Duodenal mucosa (tissue), 2 donors: ENCODE results near the gene OR5D13.

Experiments
- H3K27ac ChIP-seq: one replicate; pipeline ENCODE4 v1.7.0; 2013; ENCODE audit warnings: low read depth, low read length
- H3K27me3 ChIP-seq, 2 donors: one replicate each; pipeline ENCODE4 v1.7.0; 2013; ENCODE audit warnings: low read length in 2 of 2, control low read depth in 1 of 2; ENCODE audit not compliant: insufficient read depth in 2 of 2, control insufficient read depth in 1 of 2
- H3K36me3 ChIP-seq, 2 donors: one replicate each; pipeline ENCODE4 v1.7.0; 2013; ENCODE audit warnings: low read length in 2 of 2, control low read depth in 1 of 2; ENCODE audit not compliant: insufficient read depth in 2 of 2, control insufficient read depth in 1 of 2
- H3K4me1 ChIP-seq, 2 donors: one replicate each; pipeline ENCODE4 v1.7.0; 2013; ENCODE audit warnings: low read length in 2 of 2, control low read depth in 1 of 2; ENCODE audit not compliant: insufficient read depth in 2 of 2, control insufficient read depth in 1 of 2
- H3K4me3 ChIP-seq, 2 donors: one replicate each; pipeline ENCODE4 v1.7.0; 2013; ENCODE audit warnings: low read length in 2 of 2, low read depth in 1 of 2
- H3K9ac ChIP-seq, 2 donors: one replicate each; pipeline ENCODE4 v1.7.0; 2013; ENCODE audit warnings: low read length in 2 of 2, low read depth in 1 of 2
- H3K9me3 ChIP-seq, 2 donors: one replicate each; pipeline ENCODE4 v1.7.0; 2013; ENCODE audit warnings: low read length in 2 of 2, control low read depth in 1 of 2; ENCODE audit not compliant: control insufficient read depth in 1 of 2

Gene OR5D13, protein sequence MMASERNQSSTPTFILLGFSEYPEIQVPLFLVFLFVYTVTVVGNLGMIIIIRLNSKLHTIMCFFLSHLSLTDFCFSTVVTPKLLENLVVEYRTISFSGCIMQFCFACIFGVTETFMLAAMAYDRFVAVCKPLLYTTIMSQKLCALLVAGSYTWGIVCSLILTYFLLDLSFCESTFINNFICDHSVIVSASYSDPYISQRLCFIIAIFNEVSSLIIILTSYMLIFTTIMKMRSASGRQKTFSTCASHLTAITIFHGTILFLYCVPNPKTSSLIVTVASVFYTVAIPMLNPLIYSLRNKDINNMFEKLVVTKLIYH

DNA sequence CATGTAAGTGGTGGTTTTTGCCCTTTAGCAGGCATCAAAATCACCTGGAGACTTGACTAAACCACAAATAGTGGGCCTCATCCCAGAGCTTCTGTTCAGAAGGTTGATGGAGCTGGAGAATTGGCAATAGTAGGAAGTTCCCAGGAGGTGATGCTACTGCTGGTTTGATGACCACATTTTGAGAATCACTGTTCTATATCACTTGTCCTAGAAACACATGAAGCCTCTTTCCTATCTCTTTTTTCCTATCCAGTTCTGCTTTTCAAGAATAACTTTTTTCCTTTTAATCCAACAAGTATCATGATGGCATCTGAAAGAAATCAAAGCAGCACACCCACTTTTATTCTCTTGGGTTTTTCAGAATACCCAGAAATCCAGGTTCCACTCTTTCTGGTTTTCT lies at the start of gene OR5D13:
Gene OR5D13 (plus strand): TSS at position 301 of the 400 bp plus-strand sequence. CDS start 0 bp downstream, at position 301.
- Histone ChIP-seq H3K9me3 (peaks cover 11 to 19% of the 10 kb centered on the region in 2 donors), H3K4me3 (no peak within 1 kb of the TSS), H3K9ac (no peak within 1 kb of the TSS), H3K36me3 (no peaks in the 10 kb centered on the region), H3K27me3 (no peaks in the 10 kb centered on the region), H3K4me1 (no peaks in the 10 kb centered on the region), H3K27ac (no peak within 1 kb of the TSS)

DNA sequence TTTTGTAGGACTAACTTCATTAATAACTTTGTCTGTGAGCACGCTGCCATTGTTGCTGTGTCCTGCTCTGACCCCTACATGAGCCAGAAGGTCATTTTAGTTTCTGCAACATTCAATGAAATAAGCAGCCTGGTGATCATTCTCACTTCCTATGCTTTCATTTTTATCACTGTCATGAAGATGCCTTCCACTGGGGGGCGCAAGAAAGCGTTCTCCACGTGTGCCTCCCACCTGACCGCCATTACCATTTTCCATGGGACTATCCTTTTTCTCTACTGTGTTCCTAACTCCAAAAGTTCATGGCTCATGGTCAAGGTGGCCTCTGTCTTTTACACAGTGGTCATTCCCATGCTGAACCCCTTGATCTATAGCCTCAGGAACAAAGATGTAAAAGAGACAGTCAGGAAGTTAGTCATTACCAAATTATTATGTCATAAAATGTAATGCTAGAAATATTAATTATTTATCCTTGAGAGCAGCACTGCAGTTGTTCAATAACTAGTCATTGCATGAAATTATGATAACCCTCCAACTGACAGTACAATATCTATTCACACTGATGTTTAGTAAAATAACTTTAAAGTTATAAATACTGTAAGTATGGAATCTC lies 46.4 kb upstream of the OR5D13 start:
- peaks cover 6 to 11% of the 10 kb centered on the region in 2 donors for H3K9me3 ChIP-seq
- H3K4me3 ChIP-seq, result no peak overlapping the region
- no peaks in the 10 kb centered on the region for H3K4me1 ChIP-seq
- no peaks in the 10 kb centered on the region for H3K27me3 ChIP-seq
- H3K9ac ChIP-seq, result no peak overlapping the region
- H3K27ac ChIP-seq, result no peak overlapping the region
- no peaks in the 10 kb centered on the region for H3K36me3 ChIP-seq

DNA sequence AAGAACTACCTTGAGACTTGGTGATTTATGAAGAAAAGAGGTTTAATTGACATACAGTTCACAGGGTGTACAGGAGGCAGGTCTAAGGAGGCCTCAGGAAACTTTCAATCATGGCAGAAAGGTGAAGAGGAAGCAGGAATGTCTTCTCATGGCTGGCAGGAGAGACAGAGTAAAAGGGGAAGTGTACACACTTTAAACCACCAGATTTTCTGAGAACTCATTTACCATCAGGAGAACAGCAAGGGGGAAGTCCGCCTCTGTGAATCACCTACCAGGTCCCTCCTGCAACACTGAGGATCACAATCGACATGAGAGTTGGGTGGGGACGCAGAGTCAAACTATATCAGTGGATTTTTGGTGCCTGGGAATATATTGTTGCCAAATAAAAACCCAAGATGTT lies 40.3 kb upstream of the OR5D13 start:
- Histone ChIP-seq H3K9ac (no peak overlapping the region), H3K27me3 (no peaks in the 10 kb centered on the region), H3K4me1 (no peaks in the 10 kb centered on the region), H3K4me3 (no peak overlapping the region), H3K27ac (no peak overlapping the region), H3K9me3 (peaks cover 3 to 6% of the 10 kb centered on the region in 2 donors), H3K36me3 (no peaks in the 10 kb centered on the region)

DNA sequence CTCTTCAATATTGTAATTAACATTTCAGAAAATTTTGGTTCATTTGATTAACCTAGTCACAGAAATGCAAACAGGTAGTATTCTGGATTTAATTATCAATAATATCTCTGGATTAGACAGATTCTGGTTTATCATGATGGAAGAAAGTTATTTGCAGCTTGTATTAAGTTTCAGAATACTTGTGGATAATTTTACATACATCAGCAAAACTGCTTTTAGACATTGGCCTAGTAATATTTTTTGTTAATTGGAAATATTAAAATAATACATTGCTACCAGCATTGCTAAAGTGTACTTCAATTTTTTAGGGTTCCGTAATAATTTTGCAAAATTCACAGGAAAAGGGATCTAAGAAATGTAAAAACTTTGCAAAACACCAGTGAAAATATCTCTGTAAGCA lies 18.4 kb downstream of the OR5D13 start:
- H3K36me3 ChIP-seq, result no peaks in the 10 kb centered on the region
- H3K27ac ChIP-seq, result no peak overlapping the region
- H3K9ac ChIP-seq, result no peak overlapping the region
- no peaks in the 10 kb centered on the region for H3K4me1 ChIP-seq
- H3K4me3 ChIP-seq, result no peak overlapping the region
- no peaks in the 10 kb centered on the region for H3K27me3 ChIP-seq
- H3K9me3 ChIP-seq, result peaks cover 9 to 13% of the 10 kb centered on the region in 2 donors

DNA sequence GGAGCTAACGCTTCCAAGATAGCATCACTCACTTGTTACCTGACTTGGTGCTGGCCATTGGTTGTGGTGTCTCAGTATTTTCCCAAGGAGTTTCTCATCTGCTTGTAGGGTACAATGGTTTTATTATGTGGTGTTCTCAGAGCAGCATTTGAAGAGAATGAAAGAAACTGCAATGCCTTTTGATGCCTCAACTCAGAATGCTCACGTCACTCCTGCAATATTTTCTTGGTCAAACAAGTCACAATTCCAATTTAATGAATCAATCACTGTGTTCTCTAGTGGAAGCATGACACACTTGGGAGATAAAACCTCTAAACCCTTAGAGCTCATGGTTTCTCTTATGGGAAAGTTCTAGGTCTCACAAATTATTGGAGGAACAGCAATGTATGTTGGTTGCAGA lies 20.1 kb downstream of the OR5D13 start:
- Histone ChIP-seq H3K27me3 (no peaks in the 10 kb centered on the region), H3K36me3 (no peaks in the 10 kb centered on the region), H3K9me3 (peaks cover 9 to 10% of the 10 kb centered on the region in 2 donors), H3K4me3 (no peak overlapping the region), H3K27ac (no peak overlapping the region), H3K4me1 (no peaks in the 10 kb centered on the region), H3K9ac (no peak overlapping the region)

DNA sequence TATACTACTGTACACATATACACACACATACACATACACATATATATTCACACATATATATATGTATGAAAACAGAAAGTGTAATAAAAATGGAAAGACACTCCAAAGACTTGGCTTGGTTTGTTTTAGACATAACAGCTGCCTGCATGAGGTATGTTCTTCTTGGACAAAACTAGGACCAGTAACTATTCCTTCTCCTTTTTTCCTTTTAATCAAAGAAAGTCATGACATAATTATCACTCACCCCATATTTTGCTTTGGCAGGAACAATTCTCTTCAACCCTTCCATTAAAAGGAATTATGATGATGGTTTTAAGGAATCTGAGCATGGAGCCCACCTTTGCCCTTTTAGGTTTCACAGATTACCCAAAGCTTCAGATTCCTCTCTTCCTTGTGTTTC lies 22.0 kb downstream of the OR5D13 start, which contains the start of gene OR5D14:
Gene OR5D14 (plus strand): TSS at position 301 of the 400 bp plus-strand sequence. CDS start 0 bp downstream, at position 301.
- Histone ChIP-seq H3K4me1 (no peaks in the 10 kb centered on the region), H3K27ac (no peak within 1 kb of the TSS), H3K4me3 (no peak within 1 kb of the TSS), H3K9ac (no peak within 1 kb of the TSS), H3K27me3 (no peaks in the 10 kb centered on the region), H3K9me3 (peaks cover 9% of the 10 kb centered on the region in 2 donors), H3K36me3 (no peaks in the 10 kb centered on the region)

DNA sequence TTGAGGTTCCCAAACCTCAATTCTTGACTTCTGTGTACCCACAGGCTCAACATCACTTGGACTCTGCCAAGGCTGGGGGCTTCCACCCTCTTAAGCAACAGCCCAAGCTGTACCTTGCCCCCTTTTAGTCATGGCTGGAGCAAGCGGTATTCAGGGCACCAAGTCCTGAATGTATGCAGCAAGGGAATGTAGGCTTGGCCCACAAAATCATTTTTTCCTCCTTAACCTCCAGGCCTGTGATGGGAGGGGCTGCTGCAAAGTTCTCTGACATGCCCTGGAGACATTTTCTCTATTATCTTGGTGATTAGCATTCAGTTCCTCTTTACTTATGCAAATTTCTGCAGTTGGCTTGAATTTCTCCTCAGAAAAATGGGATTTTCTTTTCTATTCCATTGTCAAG lies 33.0 kb downstream of the OR5D13 start:
- Histone ChIP-seq H3K9ac (no peak overlapping the region), H3K9me3 (peaks cover 10 to 27% of the 10 kb centered on the region in 2 donors), H3K27ac (no peak overlapping the region), H3K36me3 (no peaks in the 10 kb centered on the region), H3K4me3 (no peak overlapping the region), H3K4me1 (no peaks in the 10 kb centered on the region), H3K27me3 (no peaks in the 10 kb centered on the region)

DNA sequence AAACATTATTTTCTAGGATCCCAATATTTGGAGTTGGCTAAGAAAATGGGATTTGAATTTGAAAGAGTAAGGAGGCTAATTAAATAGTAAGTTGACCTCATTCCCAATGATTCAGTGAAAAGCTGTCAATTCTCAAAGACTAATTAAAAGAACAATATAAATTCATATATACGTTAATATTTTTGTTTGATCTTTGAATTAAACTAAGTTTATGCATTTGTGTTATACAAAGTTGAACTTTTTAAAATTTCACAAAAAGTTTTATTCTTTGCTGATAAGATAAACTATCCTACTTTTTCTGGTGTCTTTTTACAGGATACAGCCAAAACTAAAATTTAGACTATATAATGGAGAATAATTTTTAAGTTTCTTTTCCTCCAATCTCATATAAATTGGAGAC lies 37.8 kb downstream of the OR5D13 start, which contains the start of gene OR5L1:
Gene OR5L1 (plus strand): TSS at position 301 of the 400 bp plus-strand sequence. CDS start 100 bp downstream, outside the sequence.
- no peaks in the 10 kb centered on the region for H3K36me3 ChIP-seq
- H3K4me3 ChIP-seq, result no peak within 1 kb of the TSS
- H3K27ac ChIP-seq, result no peak within 1 kb of the TSS
- peaks cover 16 to 25% of the 10 kb centered on the region in 2 donors for H3K9me3 ChIP-seq
- no peaks in the 10 kb centered on the region for H3K27me3 ChIP-seq
- H3K4me1 ChIP-seq, result no peaks in the 10 kb centered on the region
- H3K9ac ChIP-seq, result no peak within 1 kb of the TSS

DNA sequence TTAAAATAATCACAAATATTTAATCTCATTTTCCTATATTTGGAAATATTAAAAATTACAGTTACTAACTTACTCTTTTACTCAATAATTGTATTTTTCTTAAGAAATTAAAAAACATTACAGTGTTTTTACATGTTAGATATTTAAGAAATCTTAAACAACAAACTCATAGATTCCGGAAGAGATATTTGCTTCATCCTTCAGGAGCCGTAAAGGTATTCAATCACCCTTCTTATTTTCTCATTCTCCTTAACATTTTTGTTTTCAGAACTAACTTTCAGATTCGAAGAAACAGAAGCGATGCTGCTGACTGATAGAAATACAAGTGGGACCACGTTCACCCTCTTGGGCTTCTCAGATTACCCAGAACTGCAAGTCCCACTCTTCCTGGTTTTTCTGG lies 46.1 kb downstream of the OR5D13 start, which contains the start of gene OR5D18:
Gene OR5D18 (plus strand): TSS at position 301 of the 400 bp plus-strand sequence. CDS start 0 bp downstream, at position 301.
- H3K4me1 ChIP-seq, result no peaks in the 10 kb centered on the region
- no peak within 1 kb of the TSS for H3K4me3 ChIP-seq
- H3K9ac ChIP-seq, result no peak within 1 kb of the TSS
- no peaks in the 10 kb centered on the region for H3K36me3 ChIP-seq
- no peak within 1 kb of the TSS for H3K27ac ChIP-seq
- H3K27me3 ChIP-seq, result no peaks in the 10 kb centered on the region
- peaks cover 11 to 14% of the 10 kb centered on the region in 2 donors for H3K9me3 ChIP-seq
